GM06990 (cell line): Measurements from ENCODE around the gene GCSH.

Experiments used
- DNase-seq: peaks from one replicate; pipeline ENCODE4 v3.0.0-alpha.2; 2011; ENCODE audit not compliant: insufficient read length; ENCODE audit errors: extremely low read depth
- H3K27me3 ChIP-seq: replicated peaks from 2 replicates; pipeline ENCODE4 v1.6.0; 2011; ENCODE audit warnings: low read length; ENCODE audit not compliant: control insufficient read depth, insufficient read depth
- H3K36me3 ChIP-seq: 2 replicates; pipeline ENCODE4 v1.5.1; 2011; ENCODE audit warnings: low read length; ENCODE audit not compliant: control insufficient read depth, insufficient read depth
- H3K4me3 ChIP-seq: replicated peaks from 2 replicates; pipeline ENCODE4 v1.5.1; 2011; ENCODE audit warnings: low read depth, mild to moderate bottlenecking, control low read depth, low read length
- TF ChIP-seq, protein P1 (sequence below): IDR thresholded peaks from 2 replicates; pipeline ENCODE4 v1.5.1; 2011; ENCODE audit warnings: low read length, control low read depth, mild to moderate bottlenecking, inconsistent platforms; ENCODE audit not compliant: insufficient read depth, poor library complexity, severe bottlenecking

GCSH gene

DNA sequence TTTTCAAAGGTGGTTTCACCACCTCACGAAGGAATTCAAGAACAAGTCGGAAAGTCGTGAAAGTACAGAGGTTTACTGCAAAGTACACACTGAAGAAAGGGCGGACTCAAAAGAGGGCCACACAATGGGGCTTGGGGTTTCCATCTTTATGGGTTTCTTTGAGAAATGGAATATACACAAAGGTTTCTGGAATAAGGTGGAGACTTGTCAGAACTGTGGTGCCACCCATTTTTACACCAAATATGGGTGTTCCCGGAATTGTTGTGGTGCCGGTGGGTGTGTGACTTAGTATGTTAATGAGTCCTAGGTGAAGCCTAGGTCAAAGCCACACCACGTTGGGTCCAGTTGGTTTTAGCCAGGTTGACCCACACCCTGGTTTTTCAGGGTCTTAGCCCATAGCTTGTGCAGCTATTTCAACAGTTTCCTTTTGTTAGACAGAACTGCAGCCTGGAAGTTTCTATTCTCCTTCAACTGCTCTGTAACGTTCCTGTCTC lies 567 bp upstream of the GCSH start:
- H3K27me3 ChIP-seq: no peaks in the 10 kb centered on the region
- TF ChIP-seq, protein P1, sequence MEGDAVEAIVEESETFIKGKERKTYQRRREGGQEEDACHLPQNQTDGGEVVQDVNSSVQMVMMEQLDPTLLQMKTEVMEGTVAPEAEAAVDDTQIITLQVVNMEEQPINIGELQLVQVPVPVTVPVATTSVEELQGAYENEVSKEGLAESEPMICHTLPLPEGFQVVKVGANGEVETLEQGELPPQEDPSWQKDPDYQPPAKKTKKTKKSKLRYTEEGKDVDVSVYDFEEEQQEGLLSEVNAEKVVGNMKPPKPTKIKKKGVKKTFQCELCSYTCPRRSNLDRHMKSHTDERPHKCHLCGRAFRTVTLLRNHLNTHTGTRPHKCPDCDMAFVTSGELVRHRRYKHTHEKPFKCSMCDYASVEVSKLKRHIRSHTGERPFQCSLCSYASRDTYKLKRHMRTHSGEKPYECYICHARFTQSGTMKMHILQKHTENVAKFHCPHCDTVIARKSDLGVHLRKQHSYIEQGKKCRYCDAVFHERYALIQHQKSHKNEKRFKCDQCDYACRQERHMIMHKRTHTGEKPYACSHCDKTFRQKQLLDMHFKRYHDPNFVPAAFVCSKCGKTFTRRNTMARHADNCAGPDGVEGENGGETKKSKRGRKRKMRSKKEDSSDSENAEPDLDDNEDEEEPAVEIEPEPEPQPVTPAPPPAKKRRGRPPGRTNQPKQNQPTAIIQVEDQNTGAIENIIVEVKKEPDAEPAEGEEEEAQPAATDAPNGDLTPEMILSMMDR: no peak
- H3K4me3 ChIP-seq: peak overlapping the region; percentile 10
- no peak for DNase-seq
- H3K36me3 ChIP-seq: no peaks in the 10 kb centered on the region; the same call in 1 of the 2 replicates

DNA sequence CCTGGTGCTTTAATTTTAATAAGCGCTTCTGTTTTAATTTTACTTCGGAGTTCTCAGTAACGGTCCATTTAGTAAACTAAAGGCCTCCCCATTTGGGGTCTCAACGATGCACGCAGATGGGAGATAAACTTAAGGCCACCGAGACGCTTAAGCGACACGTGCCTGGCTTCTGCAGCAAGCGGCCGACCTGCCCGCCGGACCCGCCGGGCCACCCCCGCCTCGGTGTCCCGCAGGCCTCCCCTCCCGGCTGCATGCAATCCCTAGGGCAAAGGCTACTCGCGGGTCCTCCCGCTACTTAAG lies 592 bp downstream of the GCSH start:
- peak overlapping the region; percentile 82 for H3K4me3 ChIP-seq
- no peak for DNase-seq
- TF ChIP-seq, protein P1: no peak
- no peaks in the 10 kb centered on the region; the same call in 1 of the 2 replicates for H3K36me3 ChIP-seq
- H3K27me3 ChIP-seq: no peaks in the 10 kb centered on the region

DNA sequence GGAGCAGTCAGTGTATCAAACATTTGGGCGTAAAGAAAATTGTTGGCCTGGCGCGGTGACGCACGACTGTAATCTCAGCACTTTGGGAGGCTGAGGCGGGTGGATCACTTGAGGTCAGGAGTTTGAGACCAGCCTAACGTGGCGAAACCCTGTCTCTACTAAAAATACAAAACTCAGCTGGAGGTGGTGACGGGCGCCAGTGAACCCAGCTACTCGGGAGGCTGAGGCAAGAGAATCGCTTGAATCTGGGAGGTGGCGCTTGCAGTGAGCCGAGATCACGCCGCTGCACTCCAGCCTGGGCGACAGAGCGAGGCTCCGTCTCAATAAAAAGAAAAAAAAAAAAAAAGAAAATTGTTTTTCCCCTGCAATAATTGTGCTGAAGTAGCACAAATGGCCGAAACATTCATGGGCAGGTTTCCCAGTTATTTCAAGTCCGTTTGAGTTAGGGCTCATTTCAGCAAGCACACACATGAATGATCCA lies 1.4 kb downstream of the GCSH start:
- no peak for DNase-seq
- H3K27me3 ChIP-seq: no peaks in the 10 kb centered on the region
- no peaks in the 10 kb centered on the region; the same call in 1 of the 2 replicates for H3K36me3 ChIP-seq
- peak overlapping the region; percentile 39 for H3K4me3 ChIP-seq
- TF ChIP-seq, protein P1: no peak

DNA sequence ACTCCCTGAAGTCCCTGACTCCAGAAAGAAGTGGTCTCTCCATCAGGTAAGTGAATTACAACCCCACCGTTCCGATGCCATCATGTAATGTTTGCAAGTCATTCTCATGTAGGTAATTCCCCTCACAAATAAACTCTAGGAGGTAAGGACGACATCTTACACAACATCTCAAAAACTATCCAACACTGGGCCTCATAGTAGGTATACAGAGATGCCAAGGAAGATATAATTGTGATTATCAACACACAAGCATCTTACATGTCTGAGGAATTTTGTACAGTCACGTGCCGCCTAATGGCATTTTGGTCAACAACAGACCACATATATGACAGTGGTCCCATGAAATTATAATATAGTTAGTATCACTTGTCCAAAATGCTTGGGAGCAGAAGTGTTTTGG lies 7.4 kb downstream of the GCSH start:
- DNase-seq: no peak
- no peaks in the 10 kb centered on the region; the same call in none of the 2 replicates for H3K36me3 ChIP-seq
- no peaks in the 10 kb centered on the region for H3K27me3 ChIP-seq
- no peak overlapping the region for H3K4me3 ChIP-seq
- TF ChIP-seq, protein P1: no peak

DNA sequence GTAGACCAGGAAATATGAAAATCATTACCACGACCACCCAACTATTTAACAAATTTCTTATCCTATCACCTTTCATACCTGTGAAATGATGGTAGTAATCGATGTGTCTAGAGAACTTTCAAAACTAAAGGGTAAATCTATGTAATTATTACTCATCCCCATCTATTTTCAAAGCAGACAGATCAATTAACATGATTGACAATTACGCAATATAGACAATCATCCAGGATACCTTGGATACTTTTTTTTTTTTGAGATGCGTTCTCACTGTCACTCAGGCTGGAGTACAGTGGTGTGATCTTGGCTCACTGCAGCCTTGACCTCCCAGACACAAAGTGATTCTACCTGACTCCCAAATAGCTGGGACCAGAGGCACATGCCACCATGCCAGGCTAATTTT lies 15.2 kb downstream of the GCSH start:
- no peaks in the 10 kb centered on the region for H3K27me3 ChIP-seq
- H3K4me3 ChIP-seq: no peak overlapping the region
- H3K36me3 ChIP-seq: no peaks in the 10 kb centered on the region
- no peak for DNase-seq
- TF ChIP-seq, protein P1: no peak

DNA sequence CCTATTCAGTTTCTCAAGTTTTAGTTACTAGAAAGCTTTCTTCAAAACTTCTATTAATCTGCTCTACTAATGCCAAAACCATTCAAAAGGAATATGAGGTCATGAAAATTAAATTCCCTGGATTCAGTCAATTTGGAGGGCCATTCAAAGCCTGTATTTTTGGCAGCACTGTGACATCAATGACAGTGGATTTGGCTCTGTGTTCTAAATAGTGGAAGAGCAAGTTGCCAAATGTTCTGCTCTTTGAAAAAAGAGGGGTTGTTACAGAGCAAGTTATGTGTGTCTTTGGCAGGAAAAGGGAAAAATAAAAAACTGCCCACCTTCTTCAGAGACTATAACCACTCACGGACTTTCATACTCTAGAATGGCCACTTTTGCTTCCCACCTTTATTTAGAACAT lies 16.0 kb downstream of the GCSH start:
- TF ChIP-seq, protein P1: no peak
- H3K4me3 ChIP-seq: no peak overlapping the region
- DNase-seq: no peak
- H3K27me3 ChIP-seq: no peaks in the 10 kb centered on the region
- no peaks in the 10 kb centered on the region for H3K36me3 ChIP-seq
